Measurements from ENCODE around the gene ABLIM3. TPM values are rescaled to one million over a fixed set of nuclear protein-coding genes. Genes with fewer than 3 reads are reported as not detected.

Gene ABLIM3
- total and polyA plus RNA-seq, 10 of the 15 experiments (the other 5 are each of a cell fraction or from before 2014, with no cell fraction given): 0.03 TPM; not detected in 9

- H3K27me3 ChIP-seq (replicated peaks in 1 of 2; ENCODE audit: control insufficient read depth in 2 of 2, insufficient read depth in 2 of 2, low read length in 1 of 2): peaks cover 0 to 3% of the 10 kb centered on the region in 2 experiments; a peak in 2 of 4 replicates
- no peaks in the 10 kb centered on the region for H3K36me3 ChIP-seq (ENCODE audit: control insufficient read depth in 2 of 2, insufficient read depth in 2 of 2, low read length in 1 of 2)
- H3K27ac ChIP-seq (ENCODE audit: control insufficient read depth, insufficient read depth): no peak overlapping the region
- intact Hi-C loops (cut with micrococcal nuclease; ENCODE audit: unreplicated experiment) (no loop called here), in situ Hi-C loops (cut with MboI) (no loop called here)
- ATAC-seq: no peak
- TF ChIP-seq KAT2A (conservative IDR thresholded peaks at IDR 0.05; ENCODE audit: control insufficient read depth, low read depth, low read length) (no peak), IRF4 (IDR thresholded peaks at IDR 0.05; ENCODE audit: low read depth, low read length) (no peak), BRCA1 (IDR thresholded peaks at IDR 0.05; ENCODE audit: low read depth, low read length) (no peak), ATF3 (IDR thresholded peaks at IDR 0.05; ENCODE audit: borderline replicate concordance, extremely low read depth, low read depth, low read length) (no peak), ZNF207 (IDR thresholded peaks at IDR 0.05; ENCODE audit: borderline replicate concordance) (no peak), CREB1 (IDR thresholded peaks at IDR 0.05; ENCODE audit: low read depth) (no peak), LARP7 (IDR thresholded peaks at IDR 0.05) (no peak), SIX5 (IDR thresholded peaks at IDR 0.05; ENCODE audit: low read depth, low read length, severe bottlenecking) (no peak), ETV6 (conservative IDR thresholded peaks at IDR 0.05 in 1 of 2, IDR thresholded peaks at IDR 0.05 in 1 of 2; ENCODE audit: borderline replicate concordance in 1 of 2, low read depth in 1 of 2) (no peak)
- no peak overlapping the region for H2AFZ ChIP-seq (ENCODE audit: control insufficient read depth, low read depth, low read length)
- RAD21 ChIA-PET (ENCODE audit: unreplicated experiment): no interaction called here
- WGBS (ENCODE audit: insufficient coverage, insufficient replicate concordance, low lambda C conversion rate, missing lambda C conversion rate): 24% methylated on average over 10 of the region's 10 CpGs
- H4K20me1 ChIP-seq (ENCODE audit: control insufficient read depth, insufficient read depth): no peaks in the 10 kb centered on the region
- no peaks in the 10 kb centered on the region for H3K79me2 ChIP-seq (ENCODE audit: control insufficient read depth, insufficient read depth, low read length)
- no peak overlapping the region for H3K4me2 ChIP-seq (ENCODE audit: control insufficient read depth, insufficient read depth)
- no peak for DNase-seq (ENCODE audit: low read depth, low spot score)
- no peak overlapping the region for H3K9ac ChIP-seq (ENCODE audit: control insufficient read depth, insufficient read depth, low read length)
- SMC1A ChIA-PET (ENCODE audit: uncharacterized antibody, unreplicated experiment): no interaction called here
- POLR2A ChIA-PET: no interaction called here
- CTCF ChIA-PET: no interaction called here
- H3K4me1 ChIP-seq (ENCODE audit: control insufficient read depth, insufficient read depth, low read length): no peaks in the 10 kb centered on the region
- no peak overlapping the region for H3K4me3 ChIP-seq
- no peaks in the 10 kb centered on the region for H3K9me3 ChIP-seq (replicated peaks; ENCODE audit: control insufficient read depth, insufficient read depth, low read length)
- no TSS peak for BruUV-seq (replicated peaks)
- no peak for FAIRE-seq
Observed at GRCh38 chr5:149206524-149207141, 65.3 kb downstream of the ABLIM3 start.
